GM23338 (cell line): ENCODE data around the gene KRTAP4-11. TPM values are rescaled to one million over a fixed set of nuclear protein-coding genes. Genes with fewer than 3 reads are reported as not detected.
"Not testable (repeated sequence)": the region's sequence is repeated elsewhere in the genome, so short reads cannot be mapped to it uniquely, and the experiment has no call there.

Experiments
- ATAC-seq: fragments of 200-7000 bp; cut with Tn5 transposase; 3 replicates; pipeline ENCODE4 v1.9.1; 2020
- DNase-seq: peaks from one replicate; pipeline ENCODE4 v3.0.0-alpha.2; 2015; ENCODE audit warnings: low spot score
- H2AFZ ChIP-seq: fragments of 200-600 bp; sonication (generic); 2 replicates; pipeline ENCODE4 v1.8.0; 2016; ENCODE audit warnings: antibody characterized with exemption, mild to moderate bottlenecking, moderate library complexity
- H3F3A ChIP-seq: fragments of 200-600 bp; sonication (generic); replicated peaks from 2 replicates; pipeline ENCODE4 v1.8.0; 2017; ENCODE audit warnings: antibody characterized with exemption, mixed run types, low read depth
- H3K27ac ChIP-seq: fragments of 200-600 bp; sonication (generic); 2 replicates; pipeline ENCODE4 v1.6.1; 2016; ENCODE audit warnings: low read depth
- H3K27me3 ChIP-seq: fragments of 200-600 bp; sonication (generic); 2 replicates; pipeline ENCODE4 v1.8.0; 2016; ENCODE audit warnings: mild to moderate bottlenecking, mixed run types, moderate library complexity; ENCODE audit not compliant: insufficient read depth
- H3K36me3 ChIP-seq: fragments of 200-600 bp; sonication (generic); 2 replicates; pipeline ENCODE4 v1.8.0; 2016; ENCODE audit warnings: mild to moderate bottlenecking; ENCODE audit not compliant: insufficient read depth
- H3K4me1 ChIP-seq: fragments of 200-600 bp; sonication (generic); 2 replicates; pipeline ENCODE4 v1.8.0; 2016; ENCODE audit warnings: mild to moderate bottlenecking, moderate library complexity; ENCODE audit not compliant: insufficient read depth
- H3K4me2 ChIP-seq: fragments of 200-600 bp; sonication (generic); 2 replicates; pipeline ENCODE4 v1.7.1; 2017; ENCODE audit warnings: mixed run types
- H3K4me3 ChIP-seq: fragments of 200-600 bp; sonication (generic); 2 replicates; pipeline ENCODE4 v1.6.1; 2016; ENCODE audit warnings: mixed run types
- H3K79me2 ChIP-seq: fragments of 200-600 bp; sonication (generic); replicated peaks from 2 replicates; pipeline ENCODE4 v1.8.0; 2017; ENCODE audit warnings: mild to moderate bottlenecking; ENCODE audit not compliant: insufficient read depth
- H3K9me2 ChIP-seq: fragments of 200-600 bp; sonication (generic); 2 replicates; pipeline ENCODE4 v1.8.0; 2017; ENCODE audit not compliant: insufficient read depth
- H4K20me1 ChIP-seq: fragments of 200-600 bp; sonication (generic); replicated peaks from 2 replicates; pipeline ENCODE4 v1.8.0; 2017; ENCODE audit warnings: mild to moderate bottlenecking; ENCODE audit not compliant: insufficient read depth
- H3K27ac Mint-ChIP-seq: 2 replicates; pipeline ENCODE4 v1.8.0; 2020; ENCODE audit warnings: inconsistent platforms, mild to moderate bottlenecking, moderate library complexity, mixed read lengths
- H3K27me3 Mint-ChIP-seq: 3 replicates; pipeline ENCODE4 v1.8.0; 2022; ENCODE audit warnings: low read depth, mild to moderate bottlenecking, moderate library complexity, mixed read lengths, inconsistent platforms; ENCODE audit not compliant: insufficient read depth, poor library complexity
- H3K36me3 Mint-ChIP-seq: 3 replicates; pipeline ENCODE4 v1.8.0; 2021; ENCODE audit warnings: low read depth, mild to moderate bottlenecking, inconsistent platforms, moderate library complexity, mixed read lengths
- H3K4me1 Mint-ChIP-seq: 3 replicates; pipeline ENCODE4 v1.8.0; 2020; ENCODE audit warnings: mild to moderate bottlenecking, inconsistent platforms, mixed read lengths
- H3K4me3 Mint-ChIP-seq: 3 replicates; pipeline ENCODE4 v1.8.0; 2021; ENCODE audit warnings: moderate library complexity, mild to moderate bottlenecking, inconsistent platforms, mixed read lengths
- H3K9me3 Mint-ChIP-seq: 3 replicates; pipeline ENCODE4 v1.8.0; 2020; ENCODE audit warnings: moderate library complexity, mild to moderate bottlenecking, inconsistent platforms, mixed read lengths
- CREB1 ChIP-seq: fragments of 250-450 bp; sonication (Bioruptor Pico); IDR thresholded peaks from 2 replicates; pipeline ENCODE4 v1.5.0; 2020; ENCODE audit warnings: low read depth, mild to moderate bottlenecking, moderate library complexity
- EZH2 ChIP-seq: fragments of 200-600 bp; sonication (generic); IDR thresholded peaks from one replicate; pipeline ENCODE4 v1.8.0; 2017; ENCODE audit warnings: antibody characterized with exemption, mild to moderate bottlenecking, low read depth; ENCODE audit not compliant: unreplicated experiment
- EZH2phosphoT487 ChIP-seq: fragments of 200-600 bp; sonication (generic); IDR thresholded peaks from one replicate; pipeline ENCODE4 v1.8.1; 2018; ENCODE audit warnings: antibody characterized with exemption; ENCODE audit not compliant: unreplicated experiment
- STAT1 ChIP-seq: IDR thresholded peaks from one replicate; pipeline ENCODE4 v1.6.1; 2016; ENCODE audit warnings: antibody characterized with exemption; ENCODE audit not compliant: unreplicated experiment
- polyA plus RNA-seq: library from polyadenylated mRNA; unstranded; fragments of >200 nt; fragmentation: Nextera tagmentation; extraction: Ambion mirVana; gene quantifications from 2 replicates; pipeline ENCODE4 v1.2.1, GENCODE V29; 2016
- total RNA-seq: library from RNA; depleted of rRNA; stranded (reverse); fragments of >200 nt; shearing (Covaris generic); gene quantifications from 2 replicates; pipeline ENCODE4 v1.2.3, GENCODE V29; 2014
- TF ChIP-seq, protein P1 (sequence below): IDR thresholded peaks from one replicate; pipeline ENCODE4 v1.6.1; 2018; ENCODE audit warnings: antibody characterized with exemption; ENCODE audit not compliant: unreplicated experiment
- TF ChIP-seq, protein P2 (sequence below): IDR thresholded peaks from 2 replicates; pipeline ENCODE4 v1.6.1; 2016; ENCODE audit warnings: antibody characterized with exemption

KRTAP4-11 gene
- total and polyA plus RNA-seq, 2 experiments from 2014 or later: not detected

DNA sequence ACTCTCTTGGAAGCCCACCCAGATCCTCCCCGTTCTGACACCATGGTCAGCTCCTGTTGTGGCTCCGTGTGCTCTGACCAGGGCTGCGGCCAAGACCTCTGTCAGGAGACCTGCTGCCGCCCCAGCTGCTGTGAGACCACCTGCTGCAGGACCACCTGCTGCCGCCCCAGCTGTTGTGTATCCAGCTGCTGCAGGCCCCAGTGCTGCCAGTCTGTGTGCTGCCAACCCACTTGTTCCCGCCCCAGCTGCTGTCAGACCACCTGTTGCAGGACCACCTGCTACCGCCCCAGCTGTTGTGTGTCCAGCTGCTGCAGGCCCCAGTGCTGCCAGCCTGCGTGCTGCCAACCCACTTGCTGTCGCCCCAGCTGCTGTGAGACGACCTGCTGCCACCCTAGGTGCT lies 12.8 kb downstream of the KRTAP4-11 start, which contains the start of gene KRTAP4-9:
Gene KRTAP4-9 (plus strand): TSS at position 43 of the 400 bp plus-strand sequence. CDS start 0 bp downstream, at position 43.
- not testable (repeated sequence) for DNase-seq, H3K79me2 ChIP-seq, H4K20me1 ChIP-seq, ATAC-seq, H3K9me2 ChIP-seq, H3K27me3 ChIP-seq, H3K36me3 ChIP-seq, H3F3A ChIP-seq, H3K27me3 Mint-ChIP-seq, H2AFZ ChIP-seq, H3K27ac Mint-ChIP-seq, H3K4me3 ChIP-seq, H3K4me2 ChIP-seq, H3K4me3 Mint-ChIP-seq, H3K27ac ChIP-seq
- Mint-ChIP-seq H3K36me3 (peaks cover 22% of the 10 kb centered on the region), H3K4me1 (peaks cover 46% of the 10 kb centered on the region), H3K9me3 (peaks cover 19% of the 10 kb centered on the region)
- peaks cover 25% of the 10 kb centered on the region for H3K4me1 ChIP-seq

DNA sequence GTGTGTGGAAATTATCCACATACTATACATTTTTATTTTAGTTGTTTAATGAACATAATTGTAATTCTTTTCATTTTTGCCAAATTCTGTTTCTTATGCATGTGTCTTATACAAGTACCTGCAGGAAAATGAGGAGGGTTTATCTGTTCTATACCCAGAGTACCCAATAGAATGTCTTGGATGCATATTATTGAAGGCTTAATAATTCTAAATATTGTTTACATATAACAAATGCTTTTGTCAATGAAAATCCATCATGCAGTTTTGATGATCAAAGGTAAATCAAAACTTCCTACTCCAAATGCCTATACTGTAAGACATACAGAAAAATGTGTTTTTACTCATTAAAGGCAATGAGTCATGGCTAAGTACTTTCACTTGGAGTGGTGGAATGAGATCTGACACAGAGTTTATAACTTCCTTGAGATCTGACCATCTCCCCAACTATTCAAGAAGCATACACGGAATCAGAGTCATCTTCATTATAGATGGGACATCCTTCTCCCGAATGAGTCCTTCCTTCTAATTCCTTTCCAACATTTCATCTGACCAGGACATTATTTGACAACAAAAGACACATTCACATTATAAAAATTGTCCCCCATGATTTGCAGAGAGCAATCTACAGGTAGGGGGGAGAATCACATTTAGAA lies 13.7 kb downstream of the KRTAP4-11 start:
- H3F3A ChIP-seq, H3K4me2 ChIP-seq, H3K4me3 Mint-ChIP-seq, H3K4me3 ChIP-seq, H2AFZ ChIP-seq, H4K20me1 ChIP-seq, H3K27me3 Mint-ChIP-seq, H3K9me2 ChIP-seq, H3K36me3 ChIP-seq, DNase-seq, H3K79me2 ChIP-seq, H3K27me3 ChIP-seq, H3K27ac Mint-ChIP-seq, H3K27ac ChIP-seq, ATAC-seq: not testable (repeated sequence)
- H3K36me3 Mint-ChIP-seq: peaks cover 14% of the 10 kb centered on the region
- peaks cover 11% of the 10 kb centered on the region; the same call in 2 of the 3 replicates for H3K9me3 Mint-ChIP-seq
- peaks cover 51% of the 10 kb centered on the region for H3K4me1 Mint-ChIP-seq
- peaks cover 29% of the 10 kb centered on the region for H3K4me1 ChIP-seq

GRCh38 chr17:41103896-41104295 lies 14.3 kb downstream of the KRTAP4-11 start:
- H2AFZ ChIP-seq: no peak overlapping the region
- H3K4me2 ChIP-seq: no peak overlapping the region
- H3K9me2 ChIP-seq: no peaks in the 10 kb centered on the region
- Mint-ChIP-seq H3K4me1 (peaks cover 49% of the 10 kb centered on the region), H3K27ac (no peak overlapping the region), H3K4me3 (no peak overlapping the region), H3K9me3 (peaks cover 6% of the 10 kb centered on the region; the same call in 2 of the 3 replicates), H3K27me3 (peaks cover 9% of the 10 kb centered on the region), H3K36me3 (peaks cover 9% of the 10 kb centered on the region)
- DNase-seq (no peak), ATAC-seq (no peak)
- H4K20me1 ChIP-seq: no peaks in the 10 kb centered on the region
- no peaks in the 10 kb centered on the region for H3K36me3 ChIP-seq
- H3K27ac ChIP-seq: no peak overlapping the region
- H3K4me3 ChIP-seq: no peak overlapping the region
- H3K4me1 ChIP-seq: peaks cover 29% of the 10 kb centered on the region
- no peaks in the 10 kb centered on the region for H3F3A ChIP-seq
- no peaks in the 10 kb centered on the region for H3K79me2 ChIP-seq
- no peaks in the 10 kb centered on the region for H3K27me3 ChIP-seq
- TF ChIP-seq STAT1 (no peak), EZH2 (no peak), CREB1 (CRISPR knock-in tag) (no peak), EZH2phosphoT487 (no peak)
- TF ChIP-seq, protein P1, sequence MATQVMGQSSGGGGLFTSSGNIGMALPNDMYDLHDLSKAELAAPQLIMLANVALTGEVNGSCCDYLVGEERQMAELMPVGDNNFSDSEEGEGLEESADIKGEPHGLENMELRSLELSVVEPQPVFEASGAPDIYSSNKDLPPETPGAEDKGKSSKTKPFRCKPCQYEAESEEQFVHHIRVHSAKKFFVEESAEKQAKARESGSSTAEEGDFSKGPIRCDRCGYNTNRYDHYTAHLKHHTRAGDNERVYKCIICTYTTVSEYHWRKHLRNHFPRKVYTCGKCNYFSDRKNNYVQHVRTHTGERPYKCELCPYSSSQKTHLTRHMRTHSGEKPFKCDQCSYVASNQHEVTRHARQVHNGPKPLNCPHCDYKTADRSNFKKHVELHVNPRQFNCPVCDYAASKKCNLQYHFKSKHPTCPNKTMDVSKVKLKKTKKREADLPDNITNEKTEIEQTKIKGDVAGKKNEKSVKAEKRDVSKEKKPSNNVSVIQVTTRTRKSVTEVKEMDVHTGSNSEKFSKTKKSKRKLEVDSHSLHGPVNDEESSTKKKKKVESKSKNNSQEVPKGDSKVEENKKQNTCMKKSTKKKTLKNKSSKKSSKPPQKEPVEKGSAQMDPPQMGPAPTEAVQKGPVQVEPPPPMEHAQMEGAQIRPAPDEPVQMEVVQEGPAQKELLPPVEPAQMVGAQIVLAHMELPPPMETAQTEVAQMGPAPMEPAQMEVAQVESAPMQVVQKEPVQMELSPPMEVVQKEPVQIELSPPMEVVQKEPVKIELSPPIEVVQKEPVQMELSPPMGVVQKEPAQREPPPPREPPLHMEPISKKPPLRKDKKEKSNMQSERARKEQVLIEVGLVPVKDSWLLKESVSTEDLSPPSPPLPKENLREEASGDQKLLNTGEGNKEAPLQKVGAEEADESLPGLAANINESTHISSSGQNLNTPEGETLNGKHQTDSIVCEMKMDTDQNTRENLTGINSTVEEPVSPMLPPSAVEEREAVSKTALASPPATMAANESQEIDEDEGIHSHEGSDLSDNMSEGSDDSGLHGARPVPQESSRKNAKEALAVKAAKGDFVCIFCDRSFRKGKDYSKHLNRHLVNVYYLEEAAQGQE: no peak
- TF ChIP-seq, protein P2, sequence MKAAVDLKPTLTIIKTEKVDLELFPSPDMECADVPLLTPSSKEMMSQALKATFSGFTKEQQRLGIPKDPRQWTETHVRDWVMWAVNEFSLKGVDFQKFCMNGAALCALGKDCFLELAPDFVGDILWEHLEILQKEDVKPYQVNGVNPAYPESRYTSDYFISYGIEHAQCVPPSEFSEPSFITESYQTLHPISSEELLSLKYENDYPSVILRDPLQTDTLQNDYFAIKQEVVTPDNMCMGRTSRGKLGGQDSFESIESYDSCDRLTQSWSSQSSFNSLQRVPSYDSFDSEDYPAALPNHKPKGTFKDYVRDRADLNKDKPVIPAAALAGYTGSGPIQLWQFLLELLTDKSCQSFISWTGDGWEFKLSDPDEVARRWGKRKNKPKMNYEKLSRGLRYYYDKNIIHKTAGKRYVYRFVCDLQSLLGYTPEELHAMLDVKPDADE: no peak
